Tibial nerve (tissue), 4 donors: Measurements from ENCODE around the gene PLAU. TPM values are rescaled to one million over a fixed set of nuclear protein-coding genes. Genes with fewer than 3 reads are reported as not detected.
"Not testable (repeated sequence)": the region's sequence is repeated elsewhere in the genome, so short reads cannot be mapped to it uniquely, and the experiment has no call there.

Experiments used
- DNase-seq, 2 donors: peaks; one replicate each; pipeline ENCODE4 v3.0.0-alpha.2; 2019; ENCODE audit warnings: low spot score in 2 of 2
- H3K27ac ChIP-seq, 4 donors: fragments of 200-600 bp; sonication (generic) in 3 of 4; one replicate each; pipeline ENCODE4 v1.5.1; 2017 to 2019; ENCODE audit warnings: mild to moderate bottlenecking in 1 of 4
- H3K27me3 ChIP-seq, 2 donors: fragments of 200-600 bp; sonication (generic) in 1 of 2; one replicate each; pipeline versions ENCODE4 v1.5.1 to v1.6.0; 2017 to 2019
- H3K36me3 ChIP-seq, 3 donors: fragments of 200-600 bp; sonication (generic); one replicate each; pipeline ENCODE4 v1.5.1; 2018 to 2019
- H3K4me1 ChIP-seq, 4 donors: fragments of 200-600 bp; sonication (generic) in 3 of 4; one replicate each; pipeline ENCODE4 v1.5.1; 2017 to 2019
- H3K4me3 ChIP-seq, 4 donors: fragments of 200-600 bp; sonication (generic) in 3 of 4; one replicate each; pipeline ENCODE4 v1.5.1; 2017 to 2019; ENCODE audit warnings: mild to moderate bottlenecking in 1 of 4, moderate library complexity in 1 of 4
- H3K9me3 ChIP-seq, 4 donors: fragments of 200-600 bp; sonication (generic) in 3 of 4; one replicate each; pipeline ENCODE4 v1.5.1; 2017 to 2019
- CTCF ChIP-seq, 5 experiments: fragments of 200-600 bp in 3 of 5; fragments of 450-650 bp in 2 of 5; sonication (generic) in 3 of 5; IDR thresholded peaks; one replicate each; pipeline ENCODE4 v1.5.1; 2016 to 2019; ENCODE audit warnings: antibody characterized with exemption in 5 of 5, mild to moderate bottlenecking in 3 of 5, moderate library complexity in 2 of 5
- EP300 ChIP-seq, 2 donors: sonication (generic); formaldehyde crosslinking; IDR thresholded peaks; one replicate each; pipeline ENCODE4 v1.6.1; 2017; ENCODE audit warnings: antibody characterized with exemption in 2 of 2, mild to moderate bottlenecking in 1 of 2
- POLR2A ChIP-seq, 2 donors: fragments of 450-650 bp; IDR thresholded peaks; one replicate each; pipeline ENCODE4 v1.6.1; 2017; ENCODE audit warnings: antibody characterized with exemption in 2 of 2, mild to moderate bottlenecking in 2 of 2, moderate library complexity in 2 of 2
- WGBS, 2 donors: methylation state at CpG; one replicate each; pipeline ENCODE4 v1.1.5; 2018; 5-methylcytosine and 5-hydroxymethylcytosine counted together
- total RNA-seq, 4 donors: library from RNA; depleted of rRNA; stranded (reverse); fragments of >200 nt; gene quantifications; one replicate each; pipeline ENCODE4 v1.1.0, GENCODE V29; 2016

Gene PLAU
- total RNA-seq, 4 donors from 2014 or later: 2.5 to 7.8 (median 3.5) TPM

- no peaks in the 10 kb centered on the region for H3K9me3 ChIP-seq
- no peak for DNase-seq
- H3K27me3 ChIP-seq: no peaks in the 10 kb centered on the region
- WGBS, 2 donors: 90 to 95% methylated on average over 5 of the region's 5 CpGs
- TF ChIP-seq CTCF (IDR thresholded peaks at IDR 0.05): no peak
- no peak for TF ChIP-seq EP300 (IDR thresholded peaks at IDR 0.05)
- no peak for TF ChIP-seq POLR2A (IDR thresholded peaks at IDR 0.05)
- no peaks in the 10 kb centered on the region for H3K36me3 ChIP-seq
- no peak overlapping the region for H3K4me3 ChIP-seq
- peaks cover 0 to 49% (median 30%) of the 10 kb centered on the region in 4 donors for H3K4me1 ChIP-seq
- no peak overlapping the region for H3K27ac ChIP-seq
Measured at GRCh38 chr10:73890261-73890660, 20.7 kb upstream of the PLAU start.

- not testable (repeated sequence) for H3K27me3 ChIP-seq, H3K4me3 ChIP-seq, H3K27ac ChIP-seq, DNase-seq, H3K9me3 ChIP-seq, H3K36me3 ChIP-seq
- WGBS, 2 donors: 61 to 87% methylated on average over 3 of the region's 3 CpGs
- peaks cover 0 to 49% (median 30%) of the 10 kb centered on the region in 4 donors for H3K4me1 ChIP-seq
Measured at GRCh38 chr10:73890830-73891229, 20.1 kb upstream of the PLAU start.

- H3K9me3 ChIP-seq: no peaks in the 10 kb centered on the region
- no peak for DNase-seq
- no peaks in the 10 kb centered on the region for H3K36me3 ChIP-seq
- no peak for TF ChIP-seq POLR2A (IDR thresholded peaks at IDR 0.05)
- TF ChIP-seq CTCF (IDR thresholded peaks at IDR 0.05): no peak
- TF ChIP-seq EP300 (IDR thresholded peaks at IDR 0.05): no peak
- H3K4me1 ChIP-seq: peaks cover 0 to 42% (median 25%) of the 10 kb centered on the region in 4 donors
- H3K4me3 ChIP-seq: no peak overlapping the region
- WGBS, 2 donors: 84% methylated on average over 5 of the region's 5 CpGs
- H3K27ac ChIP-seq: no peak overlapping the region
- H3K27me3 ChIP-seq: no peaks in the 10 kb centered on the region
Measured at GRCh38 chr10:73891540-73891939, 19.4 kb upstream of the PLAU start.

GRCh38 chr10:73892310-73893030 lies 18.5 kb upstream of the PLAU start:
- no peak overlapping the region for H3K4me3 ChIP-seq
- TF ChIP-seq POLR2A (IDR thresholded peaks at IDR 0.05): no peak
- TF ChIP-seq CTCF (IDR thresholded peaks at IDR 0.05): no peak
- no peak for TF ChIP-seq EP300 (IDR thresholded peaks at IDR 0.05)
- DNase-seq: no peak
- H3K9me3 ChIP-seq: no peaks in the 10 kb centered on the region
- H3K27me3 ChIP-seq: no peaks in the 10 kb centered on the region
- 52 to 57% methylated on average over 10 of the region's 10 CpGs for WGBS, 2 donors
- H3K36me3 ChIP-seq: no peaks in the 10 kb centered on the region
- H3K27ac ChIP-seq: no peak overlapping the region
- peaks cover 0 to 32% (median 16%) of the 10 kb centered on the region in 4 donors for H3K4me1 ChIP-seq

GRCh38 chr10:73893426-73893825 lies 17.5 kb upstream of the PLAU start:
- Histone ChIP-seq H3K36me3 (no peaks in the 10 kb centered on the region), H3K9me3 (no peaks in the 10 kb centered on the region), H3K4me1 (peaks cover 0 to 25% (median 7%) of the 10 kb centered on the region in 4 donors), H3K4me3 (no peak overlapping the region), H3K27me3 (no peaks in the 10 kb centered on the region), H3K27ac (no peak overlapping the region)
- WGBS, 2 donors: 67 to 77% methylated on average over 8 of the region's 8 CpGs
- DNase-seq: no peak
- no peak for TF ChIP-seq POLR2A (IDR thresholded peaks at IDR 0.05)
- TF ChIP-seq EP300 (IDR thresholded peaks at IDR 0.05): no peak
- TF ChIP-seq CTCF (IDR thresholded peaks at IDR 0.05): no peak
